22Rv1 (cell line): ENCODE data around the gene C20orf96.

Experiments used
- H3K27ac ChIP-seq: fragments of 450-650 bp; 2 replicates; pipeline ENCODE4 v1.5.1; 2017
- ZFX ChIP-seq: fragments of 450-650 bp; IDR thresholded peaks from 2 replicates; pipeline ENCODE4 v1.6.1; 2017; ENCODE audit warnings: antibody characterized with exemption, borderline replicate concordance
- TF ChIP-seq, protein P1 (sequence below): fragments of 450-650 bp; IDR thresholded peaks from 2 replicates; pipeline ENCODE4 v1.5.1; 2017; ENCODE audit warnings: mild to moderate bottlenecking

The C20orf96 gene

DNA sequence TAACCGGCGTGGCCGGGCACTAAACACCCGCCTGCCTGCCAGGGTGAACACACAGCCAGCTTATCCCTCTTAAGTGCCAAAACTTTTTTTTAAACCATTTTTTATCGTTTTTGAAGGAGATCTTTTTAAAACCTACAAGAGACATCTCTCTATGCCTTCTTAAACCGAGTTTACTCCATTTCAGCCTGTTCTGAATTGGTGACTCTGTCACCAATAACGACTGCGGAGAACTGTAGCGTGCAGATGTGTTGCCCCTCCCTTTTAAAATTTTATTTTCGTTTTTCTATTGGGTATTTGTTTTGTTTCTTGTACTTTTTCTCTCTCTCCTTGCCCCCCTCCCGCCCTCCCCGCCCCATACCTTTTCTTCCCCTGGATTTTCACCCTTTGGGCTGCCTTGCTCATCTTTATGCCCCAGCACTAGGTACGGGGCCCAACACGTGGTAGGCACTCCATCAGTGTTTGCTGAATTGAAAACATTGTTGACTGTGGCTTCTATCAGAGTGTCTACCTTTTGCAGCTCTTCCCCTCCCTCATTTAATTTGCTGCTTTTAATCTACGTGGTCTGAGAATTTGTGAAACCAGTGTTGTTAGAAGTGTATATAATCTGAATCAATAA, 8.3 kb upstream of the C20orf96 start:
- peak overlapping the region; percentile 97 for H3K27ac ChIP-seq
- TF ChIP-seq ZFX = no peak
- TF ChIP-seq, protein P1, sequence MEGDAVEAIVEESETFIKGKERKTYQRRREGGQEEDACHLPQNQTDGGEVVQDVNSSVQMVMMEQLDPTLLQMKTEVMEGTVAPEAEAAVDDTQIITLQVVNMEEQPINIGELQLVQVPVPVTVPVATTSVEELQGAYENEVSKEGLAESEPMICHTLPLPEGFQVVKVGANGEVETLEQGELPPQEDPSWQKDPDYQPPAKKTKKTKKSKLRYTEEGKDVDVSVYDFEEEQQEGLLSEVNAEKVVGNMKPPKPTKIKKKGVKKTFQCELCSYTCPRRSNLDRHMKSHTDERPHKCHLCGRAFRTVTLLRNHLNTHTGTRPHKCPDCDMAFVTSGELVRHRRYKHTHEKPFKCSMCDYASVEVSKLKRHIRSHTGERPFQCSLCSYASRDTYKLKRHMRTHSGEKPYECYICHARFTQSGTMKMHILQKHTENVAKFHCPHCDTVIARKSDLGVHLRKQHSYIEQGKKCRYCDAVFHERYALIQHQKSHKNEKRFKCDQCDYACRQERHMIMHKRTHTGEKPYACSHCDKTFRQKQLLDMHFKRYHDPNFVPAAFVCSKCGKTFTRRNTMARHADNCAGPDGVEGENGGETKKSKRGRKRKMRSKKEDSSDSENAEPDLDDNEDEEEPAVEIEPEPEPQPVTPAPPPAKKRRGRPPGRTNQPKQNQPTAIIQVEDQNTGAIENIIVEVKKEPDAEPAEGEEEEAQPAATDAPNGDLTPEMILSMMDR = no peak

DNA sequence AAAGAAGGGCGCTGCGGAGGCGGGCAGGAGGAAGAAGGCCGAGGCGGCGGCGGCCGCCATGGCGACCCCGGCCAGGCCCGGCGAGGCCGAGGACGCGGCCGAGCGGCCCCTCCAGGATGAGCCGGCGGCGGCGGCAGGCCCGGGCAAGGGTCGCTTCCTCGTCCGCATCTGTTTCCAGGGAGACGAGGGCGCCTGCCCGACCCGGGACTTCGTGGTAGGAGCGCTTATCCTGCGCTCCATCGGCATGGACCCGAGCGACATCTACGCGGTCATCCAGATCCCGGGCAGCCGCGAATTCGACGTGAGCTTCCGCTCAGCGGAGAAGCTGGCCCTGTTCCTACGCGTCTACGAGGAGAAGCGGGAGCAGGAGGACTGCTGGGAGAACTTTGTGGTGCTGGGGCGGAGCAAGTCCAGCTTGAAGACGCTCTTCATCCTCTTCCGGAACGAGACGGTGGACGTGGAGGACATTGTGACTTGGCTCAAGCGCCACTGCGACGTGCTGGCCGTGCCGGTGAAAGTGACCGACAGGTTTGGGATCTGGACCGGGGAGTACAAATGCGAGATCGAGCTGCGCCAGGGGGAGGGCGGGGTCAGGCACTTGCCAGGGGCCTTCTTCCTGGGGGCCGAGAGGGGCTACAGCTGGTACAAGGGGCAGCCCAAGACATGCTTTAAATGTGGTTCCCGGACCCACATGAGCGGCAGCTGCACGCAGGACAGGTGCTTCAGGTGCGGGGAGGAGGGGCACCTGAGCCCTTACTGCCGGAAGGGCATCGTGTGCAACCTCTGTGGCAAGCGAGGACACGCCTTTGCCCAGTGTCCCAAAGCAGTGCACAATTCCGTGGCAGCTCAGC, 7.6 kb upstream of the C20orf96 start:
- peak overlapping the region; percentile 97 for H3K27ac ChIP-seq
- TF ChIP-seq, protein P1 = no peak
- TF ChIP-seq ZFX = no peak

DNA sequence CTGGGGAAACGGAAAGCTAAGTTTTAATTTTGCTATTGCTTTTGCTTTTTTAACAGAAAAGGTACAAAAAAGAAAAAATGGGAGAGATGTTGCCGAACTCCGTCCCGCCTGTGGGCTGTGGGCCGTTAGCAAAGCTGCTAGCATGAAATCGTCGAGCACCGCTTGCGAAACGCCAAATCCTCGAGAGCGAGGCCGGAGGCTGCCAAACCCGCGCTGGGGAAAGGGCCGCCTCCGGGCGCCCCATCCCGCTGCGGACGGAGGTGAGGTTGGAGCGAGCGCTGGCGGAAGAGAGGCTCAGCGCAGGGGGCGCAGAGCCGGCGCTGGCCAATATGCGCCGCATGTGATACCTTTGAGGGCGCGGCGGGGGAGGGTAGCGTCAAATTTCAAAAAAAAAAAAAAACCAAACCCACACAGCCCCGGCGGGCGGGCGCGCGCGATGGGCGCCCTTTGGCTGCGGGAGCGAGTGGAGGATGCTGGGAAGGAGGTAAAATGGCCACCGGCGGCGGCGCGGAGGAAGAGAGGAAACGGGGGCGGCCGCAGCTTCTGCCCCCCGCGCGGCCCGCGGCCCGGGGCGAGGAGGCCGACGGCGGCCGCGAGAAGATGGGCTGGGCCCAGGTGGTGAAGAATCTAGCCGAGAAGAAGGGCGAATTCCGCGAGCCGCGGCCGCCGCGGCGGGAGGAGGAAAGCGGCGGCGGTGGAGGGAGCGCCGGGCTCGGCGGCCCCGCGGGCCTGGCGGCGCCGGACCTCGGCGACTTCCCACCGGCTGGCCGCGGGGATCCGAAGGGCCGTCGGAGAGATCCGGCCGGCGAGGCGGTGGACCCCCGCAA, 6.8 kb upstream of the C20orf96 start, which contains the start of gene ZCCHC3:
Gene ZCCHC3, plus strand, starts transcription at position 473 of the 827 bp plus-strand sequence. Its CDS starts 17 bp downstream, at position 490.
- peak within 1 kb of the TSS; percentile 97 for H3K27ac ChIP-seq

DNA sequence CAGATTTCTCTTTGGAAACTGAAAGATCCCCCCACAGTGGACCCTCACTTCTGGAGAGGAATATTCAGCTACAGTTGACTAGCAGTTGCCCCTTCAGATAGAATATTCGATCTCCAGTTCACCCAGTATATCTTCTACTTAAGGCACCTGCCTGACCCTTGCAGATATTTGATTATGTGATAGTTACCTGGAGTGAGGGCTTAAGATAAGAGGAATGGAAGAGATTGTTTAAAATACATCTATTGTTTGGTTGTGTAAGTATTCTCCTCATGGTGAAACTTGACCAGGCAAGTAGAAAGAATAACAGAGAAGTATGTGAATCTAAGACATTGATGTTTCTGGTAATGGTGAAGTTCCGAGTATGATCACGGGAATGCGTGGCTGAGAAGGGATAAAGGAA, 5.3 kb upstream of the C20orf96 start:
- no peak for TF ChIP-seq ZFX
- TF ChIP-seq, protein P1 = no peak
- no peak overlapping the region for H3K27ac ChIP-seq

More for the DNA sequence above, 6.8 kb upstream of the C20orf96 start, which contains the start of gene ZCCHC3:
- TF ChIP-seq, protein P1 = peak; percentile 13
- no peak for TF ChIP-seq ZFX

DNA sequence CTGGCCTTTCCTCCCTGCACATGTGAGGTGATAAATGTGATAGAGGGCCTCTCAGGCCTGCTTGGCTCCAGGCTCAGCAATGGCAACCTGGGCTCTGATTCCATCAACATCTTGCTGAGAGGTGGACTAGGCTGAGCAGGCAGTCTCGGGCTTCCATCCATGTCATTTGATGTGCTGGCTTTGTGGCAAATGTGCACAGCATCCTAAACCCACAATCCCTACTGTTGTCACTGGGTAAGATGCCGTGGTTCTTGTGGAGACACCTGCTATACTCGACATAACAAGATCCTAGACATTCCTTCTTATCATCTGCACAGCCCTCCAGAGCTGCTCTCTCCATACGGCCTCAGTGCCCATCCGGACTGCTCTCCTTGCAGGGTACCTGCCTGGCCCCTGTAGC, 4.1 kb upstream of the C20orf96 start:
- H3K27ac ChIP-seq = no peak overlapping the region
- no peak for TF ChIP-seq ZFX
- TF ChIP-seq, protein P1 = no peak

DNA sequence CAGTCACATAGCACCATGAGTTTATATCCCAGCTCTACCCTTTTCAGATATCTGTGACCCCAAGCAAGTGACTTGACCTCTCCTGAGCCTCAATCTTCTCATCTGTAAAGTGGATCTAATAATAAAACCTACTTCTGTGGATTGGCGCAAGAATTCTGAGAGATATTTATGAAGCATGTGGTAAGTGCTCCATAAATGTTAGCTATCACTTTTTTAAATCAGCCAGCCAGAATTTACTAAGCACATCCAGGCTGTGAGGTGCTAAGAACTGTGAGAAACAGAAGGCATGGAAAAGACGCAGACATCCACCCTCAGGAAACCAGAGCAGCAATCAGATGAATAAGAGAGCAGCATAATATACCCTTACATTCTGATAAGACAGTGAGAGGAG, 862 bp downstream of the C20orf96 start:
- peak overlapping the region; percentile 76 for H3K27ac ChIP-seq
- no peak for TF ChIP-seq ZFX
- TF ChIP-seq, protein P1 = no peak
